NCI-H82 treated with DMSO at 0.1 percent for 48 hours (cell line): ENCODE data around the gene CS.
A peak's percentile ranks its signal among the peaks of the same experiment; 100 is the strongest.

Source experiments
- DNase-seq: peaks from one replicate; lab custom pipeline; 2025; ENCODE audit not compliant: unreplicated experiment; lab: John Stamatoyannopoulos, UW

Gene CS

GRCh38 chr12:56252649-56253048 is 47.5 kb downstream of the CS start:
- no peak for DNase-seq

- DNase-seq = no peak
These were observed 51.4 kb downstream of the CS start for GRCh38 chr12:56248711-56249110.

DNA sequence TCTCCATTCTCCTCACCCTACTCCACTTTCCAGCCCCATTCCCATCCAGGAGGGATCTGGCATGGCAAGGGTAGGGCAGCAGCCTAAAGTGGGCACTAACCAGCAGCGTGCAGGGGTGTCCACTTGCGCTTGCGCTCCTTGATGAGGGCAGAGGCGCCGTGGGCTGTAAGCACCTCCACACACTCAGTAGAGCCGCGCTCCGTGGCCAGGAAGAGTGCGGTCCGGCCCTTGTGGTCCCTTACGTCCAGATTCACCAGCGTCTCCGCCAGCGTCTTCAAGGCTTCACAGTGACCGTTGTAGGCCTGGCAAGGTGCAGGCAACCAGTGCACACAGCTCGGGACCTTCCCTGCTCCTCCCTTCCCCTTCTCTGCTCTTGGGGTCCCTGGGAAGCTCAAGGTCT is 52.2 kb downstream of the CS start:
- DNase-seq = no peak

GRCh38 chr12:56244494-56244893 is 55.6 kb downstream of the CS start:
- DNase-seq = no peak

- no peak for DNase-seq
These were observed 56.4 kb downstream of the CS start for GRCh38 chr12:56243731-56244181.

- DNase-seq = no peak
These were observed 57.1 kb downstream of the CS start for GRCh38 chr12:56242986-56243385.

DNA sequence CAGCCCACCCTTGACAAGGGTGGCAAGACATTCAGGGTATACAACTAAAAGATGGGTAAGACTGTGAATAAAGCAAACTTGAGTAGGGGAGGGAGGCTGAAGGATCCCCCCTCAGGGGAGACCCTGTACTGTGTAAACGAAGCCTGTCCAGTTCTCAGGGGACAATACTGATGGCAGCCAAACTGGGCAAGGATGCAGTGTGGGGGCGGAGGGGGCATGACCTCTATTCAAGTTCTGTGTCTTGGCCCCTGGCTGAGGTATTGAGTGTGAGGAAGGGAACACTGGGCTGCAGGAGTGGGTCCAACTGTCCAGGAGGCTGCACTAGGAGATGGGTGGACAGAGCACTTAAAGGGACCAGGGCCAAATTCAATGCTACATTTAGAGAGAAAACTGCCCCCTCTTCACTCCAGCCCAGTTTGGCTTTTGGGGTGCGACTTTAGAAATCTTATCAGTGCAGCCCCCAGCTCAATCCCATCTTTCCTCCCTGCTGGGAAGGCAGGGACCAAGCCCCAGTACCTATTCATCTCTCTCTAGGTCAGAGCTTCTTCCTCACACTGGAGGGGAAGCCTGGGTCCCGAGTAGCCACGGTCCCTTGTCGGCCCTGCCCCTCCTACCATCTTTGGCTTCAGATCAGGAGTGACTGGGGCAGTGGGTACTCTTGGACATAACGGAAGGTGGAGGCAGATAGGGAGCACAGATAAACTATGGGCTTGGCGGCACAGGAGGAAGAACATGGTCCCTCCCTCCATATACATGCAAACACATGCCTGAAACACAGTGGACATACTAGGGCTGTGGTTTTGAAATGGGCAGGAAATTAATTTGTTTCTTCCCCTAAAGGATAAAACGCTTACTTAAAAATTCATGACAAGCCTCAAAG is 58.5 kb downstream of the CS start:
- no peak for DNase-seq

- DNase-seq = no peak
These were observed 62.6 kb downstream of the CS start for GRCh38 chr12:56237552-56237951.

DNA sequence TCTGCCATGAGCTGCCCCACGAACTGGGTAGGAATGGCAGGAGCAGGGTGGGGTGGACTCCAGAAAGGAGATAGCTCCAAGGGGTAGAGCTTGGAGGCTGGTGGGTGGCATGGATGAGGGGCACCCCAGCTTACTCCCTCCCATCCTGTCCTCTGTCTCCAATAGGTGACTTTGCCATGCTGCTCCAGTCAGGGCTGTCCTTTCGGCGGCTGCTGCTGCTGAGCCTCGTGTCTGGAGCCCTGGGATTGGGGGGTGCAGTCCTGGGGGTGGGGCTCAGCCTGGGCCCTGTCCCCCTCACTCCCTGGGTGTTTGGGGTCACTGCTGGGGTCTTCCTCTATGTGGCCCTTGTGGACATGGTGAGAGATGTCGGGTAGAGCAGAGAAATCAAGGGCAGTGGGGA is 63.1 kb downstream of the CS start:
- DNase-seq = no peak

DNA sequence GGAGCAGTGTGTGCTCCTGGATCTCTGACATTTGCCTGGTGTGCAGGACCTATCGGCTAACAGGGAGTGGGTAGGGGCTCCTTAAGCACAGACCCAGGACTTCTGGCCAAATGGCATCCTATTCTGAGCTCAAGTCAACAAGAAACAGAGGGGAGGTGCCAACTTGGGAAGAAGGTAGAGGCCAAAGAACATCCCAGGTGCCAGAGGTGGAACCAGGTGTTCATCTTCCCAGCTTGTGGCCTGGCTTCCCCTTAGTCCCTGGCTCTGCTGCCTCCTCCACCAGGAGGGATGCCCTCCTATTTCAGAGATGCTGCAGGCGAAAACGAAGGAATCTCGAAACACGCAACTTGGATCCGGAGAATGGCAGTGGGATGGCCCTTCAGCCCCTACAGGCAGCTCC is 64.0 kb downstream of the CS start:
- no peak for DNase-seq

- DNase-seq = no peak
These were observed 65.2 kb downstream of the CS start for GRCh38 chr12:56234746-56235436.

DNA sequence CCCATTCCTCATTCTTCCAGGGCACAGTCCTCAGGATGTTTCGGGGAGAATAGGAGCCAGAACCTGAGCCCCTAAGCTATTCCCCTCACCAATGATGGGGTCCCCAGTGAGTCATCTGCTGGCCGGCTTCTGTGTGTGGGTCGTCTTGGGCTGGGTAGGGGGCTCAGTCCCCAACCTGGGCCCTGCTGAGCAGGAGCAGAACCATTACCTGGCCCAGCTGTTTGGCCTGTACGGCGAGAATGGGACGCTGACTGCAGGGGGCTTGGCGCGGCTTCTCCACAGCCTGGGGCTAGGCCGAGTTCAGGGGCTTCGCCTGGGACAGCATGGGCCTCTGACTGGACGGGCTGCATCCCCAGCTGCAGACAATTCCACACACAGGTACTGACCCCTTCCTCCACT is 68.9 kb downstream of the CS start:
- DNase-seq = no peak

GRCh38 chr12:56230432-56231183 is 69.5 kb downstream of the CS start:
- DNase-seq = no peak

- DNase-seq = no peak
These were observed 70.2 kb downstream of the CS start, which contains the start of gene SLC39A5 for GRCh38 chr12:56229916-56230431. TSS of gene SLC39A5 (plus strand) at chr12:56230051. CDS start at chr12:56231275, 1,224 bp downstream.

DNA sequence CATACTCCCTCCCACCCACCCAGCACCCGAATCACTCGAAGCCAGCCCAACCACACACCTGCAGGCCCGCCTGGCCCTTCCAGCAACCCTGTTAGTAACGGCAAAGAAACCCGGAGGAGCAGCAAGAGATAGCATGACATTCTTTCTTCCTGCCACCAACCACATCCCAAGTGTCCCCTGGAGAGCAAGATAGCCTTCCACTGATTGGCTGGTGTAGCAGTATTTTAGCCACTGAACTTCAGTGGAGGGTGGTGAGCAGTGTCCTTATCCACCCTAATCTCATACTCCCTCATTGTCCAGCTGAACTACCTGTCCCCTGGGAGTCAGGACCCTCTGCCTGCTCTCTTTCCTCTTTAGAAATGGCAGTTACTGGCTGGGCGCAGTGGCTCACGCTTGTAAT is 71.0 kb downstream of the CS start:
- DNase-seq = no peak

DNA sequence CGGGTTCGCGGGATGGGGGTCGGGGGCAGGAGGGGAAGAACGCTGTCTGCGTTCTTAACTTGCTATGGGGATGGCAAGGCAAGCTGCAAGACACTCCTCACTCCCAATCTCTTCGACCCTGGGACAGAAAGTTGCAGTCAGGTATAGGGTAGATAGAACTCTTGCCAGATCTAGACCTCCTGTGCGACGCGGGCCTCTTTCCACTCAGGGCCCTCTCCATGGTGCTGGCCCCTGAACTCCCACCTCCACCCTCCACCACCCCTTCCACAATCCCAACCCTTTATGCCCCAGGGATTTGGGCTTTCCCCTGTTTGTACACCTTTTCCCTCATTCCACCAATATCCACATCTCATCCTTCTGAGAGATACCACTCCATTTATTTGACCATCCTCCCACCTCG is 75.2 kb downstream of the CS start:
- DNase-seq = no peak

DNA sequence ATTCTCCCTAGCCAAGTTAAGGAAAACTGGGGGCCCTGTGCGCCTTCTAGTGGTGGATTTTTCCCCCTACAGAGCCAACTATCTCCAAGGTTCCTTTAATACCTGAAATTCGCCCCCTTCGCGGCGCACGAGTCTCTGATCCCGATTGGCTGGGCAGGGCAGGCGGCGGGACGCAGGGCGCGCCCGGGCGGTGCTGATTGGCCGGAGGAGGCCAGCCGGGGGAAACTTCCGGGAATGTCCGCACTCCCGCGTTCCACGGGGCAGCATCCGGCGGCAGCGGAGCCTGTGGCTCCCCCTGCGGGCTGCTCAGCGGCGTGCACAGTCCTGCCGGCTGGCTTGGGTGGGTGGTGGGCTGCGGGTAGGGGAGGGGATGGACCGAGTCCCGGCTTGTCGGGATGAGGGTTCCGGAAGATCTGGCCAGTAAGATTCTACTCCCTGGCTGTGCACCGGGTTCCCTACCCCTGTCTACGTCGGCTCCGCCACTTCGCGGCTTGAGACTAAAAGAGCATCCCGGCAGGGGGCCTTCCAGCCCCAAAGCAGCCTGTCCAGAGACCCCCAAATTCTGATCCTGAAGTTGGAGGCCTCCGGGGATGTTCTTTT is 75.9 kb downstream of the CS start, which contains the start of gene NABP2:
NABP2 (plus strand) TSS at position 241 of the 600 bp plus-strand sequence. CDS start 515 bp downstream, outside the sequence.
- peak; percentile 95 for DNase-seq

- DNase-seq = no peak
These were observed 76.5 kb downstream of the CS start for GRCh38 chr12:56223571-56224101.

- peak; percentile 62 for DNase-seq
These were observed 77.6 kb downstream of the CS start for GRCh38 chr12:56222531-56222895.

DNA sequence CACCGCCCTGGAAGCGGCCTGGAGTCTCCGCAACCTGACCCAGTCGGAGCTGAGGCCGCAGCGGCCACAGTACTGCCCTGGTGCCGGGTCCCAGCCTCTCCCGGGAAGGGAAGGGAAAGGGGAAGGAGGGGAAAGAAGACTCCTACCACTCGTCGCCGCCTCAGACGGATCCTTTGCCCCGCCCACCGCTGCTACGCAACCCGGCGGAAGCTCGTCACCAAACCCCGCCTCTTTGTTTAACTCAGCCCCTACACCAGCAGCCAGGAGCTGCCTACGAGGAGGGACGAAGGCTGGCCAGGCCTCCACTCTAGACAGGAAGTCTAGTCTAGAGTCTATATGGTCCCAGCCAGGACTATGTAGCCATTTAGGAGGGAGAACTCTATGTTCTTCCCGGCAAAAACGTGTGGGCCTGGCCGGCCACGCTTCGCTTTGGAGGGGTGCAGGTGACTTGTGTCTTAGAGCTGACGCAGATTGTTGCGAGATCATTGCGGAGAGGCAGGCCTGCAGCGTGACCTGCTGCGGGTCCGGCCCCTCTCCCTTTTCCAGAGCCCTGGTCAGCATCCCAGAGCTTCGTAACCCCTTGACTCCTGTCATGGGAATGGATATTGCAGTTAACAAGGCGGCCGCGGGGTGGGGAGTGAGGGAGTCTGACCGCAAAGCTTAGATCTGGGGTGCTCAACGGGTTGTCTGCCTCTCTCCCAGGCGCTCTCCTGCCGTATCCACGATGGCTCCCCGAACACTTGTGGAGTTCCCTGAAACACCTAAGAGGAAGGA is 78.2 kb downstream of the CS start, which contains the start of gene RNF41:
RNF41 (minus strand) TSS at position 166 of the 774 bp plus-strand sequence. CDS start 7,875 bp downstream, outside the sequence.
- peak; percentile 93 for DNase-seq
